Effector CD4-positive, alpha-beta T cell (primary cell): ENCODE measurements around the gene RBMS1.

Source experiments
- DNase-seq: peaks from one replicate; pipeline ENCODE4 v3.0.0-alpha.2; 2020

RBMS1 gene

DNA sequence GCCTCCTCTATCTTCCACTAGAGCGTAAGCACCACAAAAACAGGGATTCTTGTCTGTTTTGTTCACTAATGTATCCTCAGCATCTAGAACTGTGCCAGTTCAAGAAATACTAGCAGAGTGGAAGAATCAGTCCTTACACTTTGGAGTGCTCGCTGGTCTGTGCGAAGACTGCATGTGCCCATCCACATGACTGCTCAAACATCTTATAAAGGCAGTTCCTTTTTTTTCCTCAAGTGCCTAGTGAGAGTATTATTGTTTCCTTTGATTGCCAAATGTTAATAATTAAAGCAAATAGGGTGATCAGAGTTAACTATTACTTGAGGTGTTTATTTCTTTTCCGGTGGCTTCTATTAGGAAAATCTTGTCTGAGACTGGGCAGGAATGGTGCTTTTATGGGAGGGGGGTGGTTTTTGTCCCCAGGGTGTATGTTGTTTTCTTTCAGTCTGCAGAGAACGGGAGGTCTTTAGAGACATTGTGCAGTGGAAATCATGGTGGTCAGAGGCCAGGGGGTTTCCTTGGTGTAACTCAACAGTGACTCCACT, 247.9 kb downstream of the RBMS1 start:
- no peak for DNase-seq

DNA sequence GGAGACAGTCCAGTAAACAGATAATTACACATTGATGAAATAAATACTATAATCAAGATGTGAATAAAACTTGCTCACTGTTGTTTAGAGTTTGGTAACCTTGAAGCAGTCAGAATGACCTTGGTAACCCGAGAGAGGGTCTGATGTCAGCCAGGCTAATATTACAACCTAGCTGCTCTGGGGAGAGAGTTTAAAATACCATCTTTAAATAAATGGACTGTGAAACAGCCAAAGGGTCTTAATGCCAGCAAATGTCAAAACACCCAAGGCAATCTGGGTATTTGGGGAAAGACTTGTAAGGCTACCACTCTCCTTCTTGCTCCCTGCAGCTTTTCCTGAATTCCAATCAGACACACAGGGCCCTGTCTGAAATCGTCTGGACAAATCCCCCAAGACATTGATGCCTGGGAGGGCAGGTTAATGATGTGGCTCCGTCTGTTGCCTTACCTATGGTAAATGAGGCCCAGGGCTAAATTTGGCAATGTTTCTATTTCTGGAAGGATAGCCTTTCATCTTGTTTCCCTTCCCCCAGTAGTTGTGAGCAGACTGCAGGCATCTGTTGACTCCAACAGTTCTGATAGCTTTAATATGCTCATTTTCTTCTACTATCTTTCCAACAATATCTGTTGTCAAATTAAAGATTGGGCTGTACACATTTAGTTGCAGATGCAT, 250.6 kb downstream of the RBMS1 start:
- DNase-seq = no peak

DNA sequence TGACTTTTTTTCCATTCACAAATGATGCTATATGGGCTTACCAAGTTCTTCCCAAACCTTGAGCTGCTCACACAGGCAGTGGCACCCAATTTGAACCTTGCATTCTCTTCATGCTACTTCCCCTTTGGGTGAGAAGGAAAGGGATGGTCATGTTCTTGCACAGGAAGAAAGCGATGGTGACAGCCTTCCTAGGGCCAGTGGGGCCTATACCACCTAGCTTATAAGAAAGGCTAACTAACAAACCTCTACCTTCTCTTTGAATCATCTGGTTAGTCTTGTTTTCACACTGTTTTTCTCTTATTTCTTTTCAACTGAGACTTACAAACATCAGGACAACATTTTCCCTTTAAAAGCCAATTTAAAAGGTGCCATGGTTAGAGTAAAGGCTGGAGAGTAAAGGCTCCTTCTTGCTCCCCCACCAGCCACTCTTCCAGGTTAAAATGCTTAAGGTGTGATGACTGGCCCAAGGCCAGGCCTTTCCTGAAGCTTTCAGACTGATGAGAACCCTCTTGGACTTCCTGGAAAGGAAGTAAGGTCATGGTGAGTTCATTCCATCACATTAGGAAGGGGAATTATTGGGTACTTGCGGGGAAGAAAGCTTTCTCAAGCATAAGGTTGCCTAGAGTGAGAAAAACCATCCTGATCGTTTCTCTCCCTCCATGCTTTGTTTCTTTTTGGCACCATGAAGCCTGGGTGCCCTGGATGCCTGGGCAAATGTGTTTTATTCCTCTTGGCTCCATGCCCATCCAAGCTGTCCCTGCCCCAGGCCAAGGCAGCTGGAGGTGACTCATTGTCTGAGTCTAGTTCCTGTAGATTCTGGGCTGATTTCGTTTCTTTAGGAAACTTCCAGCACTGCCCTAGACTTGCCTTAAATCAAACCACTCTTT, 252.1 kb downstream of the RBMS1 start:
- DNase-seq = no peak

DNA sequence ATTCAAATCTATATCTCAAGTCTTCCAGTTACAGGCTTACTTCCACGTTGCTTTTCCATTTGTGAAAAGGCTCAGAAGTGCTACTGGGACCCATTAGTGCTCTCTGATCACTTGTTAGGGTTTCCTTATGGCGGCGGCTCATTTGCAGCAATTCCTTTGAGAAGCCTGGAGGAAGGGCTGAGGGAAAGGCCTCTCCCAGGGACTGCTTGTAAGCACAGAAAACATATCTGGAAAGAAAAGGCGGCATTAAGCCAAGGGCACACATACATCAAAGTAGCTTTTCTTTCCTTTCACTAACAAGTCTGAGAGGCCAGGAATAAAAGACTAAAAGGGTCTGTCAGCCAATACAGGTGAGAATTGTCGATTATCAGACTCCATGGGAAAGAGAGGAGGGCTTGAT, 254.2 kb downstream of the RBMS1 start:
- no peak for DNase-seq

- DNase-seq = no peak
These were observed 255.2 kb downstream of the RBMS1 start for GRCh38 chr2:160238392-160238791.

GRCh38 chr2:160232905-160233475, 260.6 kb downstream of the RBMS1 start:
- no peak for DNase-seq

DNA sequence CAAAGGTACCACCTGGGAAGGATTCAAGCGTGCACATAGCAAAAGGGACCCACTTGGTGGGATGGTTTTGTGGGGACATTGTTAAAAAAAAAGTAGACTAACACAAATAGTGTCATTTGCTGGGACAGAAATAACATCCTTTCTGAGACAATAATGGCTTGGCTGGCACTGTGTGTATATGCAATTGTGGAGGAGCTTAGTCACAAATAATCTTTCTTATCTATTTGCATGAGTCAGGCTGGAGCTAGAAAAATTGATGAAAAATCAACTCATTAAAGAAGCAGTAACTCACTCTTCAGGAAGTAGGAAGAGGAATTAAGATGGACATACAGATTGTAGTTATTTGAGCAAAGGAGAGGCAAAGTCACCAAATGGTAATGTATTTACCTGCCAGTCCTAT, 264.0 kb downstream of the RBMS1 start:
- no peak for DNase-seq

DNA sequence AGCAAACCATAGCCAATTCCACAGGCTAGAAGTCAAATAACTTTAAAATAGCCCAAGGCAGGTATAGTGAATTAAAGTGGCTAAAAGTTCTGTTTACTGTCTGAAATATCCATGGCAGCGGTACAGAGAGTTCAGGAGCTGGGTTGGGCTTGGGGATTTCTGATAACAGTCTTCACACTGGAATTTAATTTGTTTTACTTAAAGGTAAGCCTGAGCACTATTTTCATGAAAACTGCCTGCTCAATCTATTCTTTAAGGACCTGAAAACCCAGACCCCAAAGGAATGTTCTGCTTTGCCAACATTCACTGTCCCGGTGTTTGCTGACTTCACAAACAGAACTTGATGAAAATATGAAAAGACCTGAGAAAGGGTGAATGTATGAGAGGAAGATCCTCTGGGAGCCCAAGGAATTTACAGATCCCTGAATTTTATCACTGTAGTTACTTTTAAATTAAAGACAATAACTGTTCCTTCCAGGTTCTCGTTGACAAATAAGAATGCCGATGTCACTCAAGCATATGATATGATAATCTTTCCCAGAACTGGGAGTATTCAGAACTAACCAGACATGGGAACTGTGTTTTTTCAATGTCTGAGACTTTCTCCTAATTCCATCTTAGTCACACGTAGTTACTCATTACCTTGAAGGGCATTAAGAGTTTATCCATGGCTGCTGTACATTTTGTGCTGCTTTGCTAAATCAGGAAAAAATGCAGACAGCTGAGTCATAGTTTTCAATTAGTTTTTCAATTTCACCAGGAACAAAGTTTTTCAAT, 265.3 kb downstream of the RBMS1 start:
- DNase-seq = no peak

- no peak for DNase-seq
These were observed 266.2 kb downstream of the RBMS1 start for GRCh38 chr2:160227293-160227915.

DNA sequence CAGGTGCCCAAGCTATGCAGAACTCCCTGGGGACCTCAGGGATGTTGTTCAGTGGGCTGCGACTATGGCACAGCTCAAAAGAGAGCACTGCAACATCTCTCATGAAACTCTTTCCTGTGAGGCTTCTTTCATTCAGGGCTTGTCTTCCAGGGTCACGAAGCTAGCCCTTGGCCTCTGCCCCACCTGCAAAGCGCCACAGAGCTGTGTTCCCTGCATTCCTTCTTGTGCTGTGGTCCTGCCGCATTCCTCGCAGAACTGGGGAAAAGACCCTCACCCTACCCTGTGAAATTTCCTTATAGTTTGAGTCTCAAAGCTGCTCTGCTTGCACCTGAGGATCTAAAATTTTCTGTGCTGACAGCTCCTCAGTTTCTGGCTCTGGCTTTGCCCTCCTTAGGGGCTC, 267.2 kb downstream of the RBMS1 start:
- DNase-seq = no peak

DNA sequence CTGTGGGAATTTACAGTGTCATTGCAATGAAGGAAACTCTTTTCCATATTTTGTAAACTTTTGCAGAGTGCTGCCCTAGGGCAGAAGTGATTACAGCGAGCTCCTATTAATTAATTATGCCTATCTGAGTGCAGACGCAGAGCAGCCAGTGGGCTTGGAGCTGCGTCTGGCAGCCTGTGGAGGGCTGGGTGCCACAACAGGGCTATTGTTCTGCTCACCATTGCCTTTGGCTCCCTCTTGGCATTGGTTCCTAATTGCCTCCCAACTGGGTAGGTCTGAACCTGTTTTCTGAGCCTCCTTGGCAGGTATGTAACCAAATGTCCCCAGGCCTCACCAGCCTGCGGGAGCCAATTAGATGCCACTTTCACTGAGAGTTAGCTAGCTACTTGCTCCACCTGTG, 267.9 kb downstream of the RBMS1 start:
- no peak for DNase-seq

GRCh38 chr2:160224507-160224906, 269.1 kb downstream of the RBMS1 start:
- DNase-seq = no peak

DNA sequence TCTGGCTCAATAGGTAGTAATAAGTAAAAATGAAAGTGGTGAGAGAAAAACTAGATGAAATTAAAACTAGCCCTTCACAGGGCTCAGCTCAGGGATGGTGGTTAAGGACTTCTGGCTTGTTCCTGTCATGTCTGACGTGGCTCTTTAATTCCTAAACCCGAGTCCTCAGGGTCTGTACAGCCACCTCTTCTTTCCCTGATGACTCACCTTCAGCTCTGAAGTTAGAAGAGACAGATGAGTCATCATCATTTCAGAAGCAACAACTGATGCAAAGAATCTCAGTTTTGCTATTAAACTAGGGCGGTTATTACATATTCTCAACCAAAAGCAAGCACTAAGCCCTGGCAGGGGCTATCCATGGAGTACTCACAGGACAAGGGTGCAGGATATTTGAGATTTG, 269.5 kb downstream of the RBMS1 start:
- DNase-seq = no peak

- no peak for DNase-seq
These were observed 270.0 kb downstream of the RBMS1 start for GRCh38 chr2:160223560-160223959.

- DNase-seq = no peak
These were observed 270.9 kb downstream of the RBMS1 start for GRCh38 chr2:160222546-160223283.
